Endodermal cell (in vitro differentiated cells): ENCODE measurements around the gene PHKA2. TPM values are rescaled to one million over a fixed set of nuclear protein-coding genes. Genes with fewer than 3 reads are reported as not detected.

Experiments
- DNase-seq: peaks from one replicate; pipeline ENCODE4 v3.0.0-alpha.2; 2017
- H3K27ac ChIP-seq: 2 replicates; pipeline ENCODE4 v1.5.1; 2013; ENCODE audit warnings: mild to moderate bottlenecking, low read depth, low read length, moderate library complexity
- H3K27me3 ChIP-seq: 2 replicates; pipeline ENCODE4 v1.6.1; 2013; ENCODE audit warnings: mild to moderate bottlenecking, low read length, moderate library complexity; ENCODE audit not compliant: insufficient read depth, control insufficient read depth, poor library complexity, severe bottlenecking
- H3K36me3 ChIP-seq: 2 replicates; pipeline ENCODE4 v1.7.0; 2013; ENCODE audit warnings: mild to moderate bottlenecking, low read length, moderate library complexity; ENCODE audit not compliant: control insufficient read depth, insufficient read depth
- H3K4me1 ChIP-seq: one replicate; pipeline ENCODE4 v1.7.0; 2013; ENCODE audit warnings: low read length; ENCODE audit not compliant: control insufficient read depth, insufficient read depth
- H3K4me3 ChIP-seq: 2 replicates; pipeline ENCODE4 v1.5.1; 2013; ENCODE audit warnings: mild to moderate bottlenecking, low read length, moderate library complexity
- H3K9ac ChIP-seq: 2 replicates; pipeline ENCODE4 v1.6.1; 2013; ENCODE audit warnings: mild to moderate bottlenecking, low read length, moderate library complexity; ENCODE audit not compliant: poor library complexity, severe bottlenecking; ENCODE audit errors: extremely low read depth
- H3K9me3 ChIP-seq: 2 replicates; pipeline ENCODE4 v1.6.1; 2013; ENCODE audit warnings: mild to moderate bottlenecking, low read length, moderate library complexity; ENCODE audit not compliant: control insufficient read depth
- H3K27ac Mint-ChIP-seq: 2 replicates; pipeline ENCODE4 v1.8.0; 2020; ENCODE audit warnings: mixed read lengths
- H3K27me3 Mint-ChIP-seq: 2 replicates; pipeline ENCODE4 v1.8.0; 2021; ENCODE audit warnings: mild to moderate bottlenecking, mixed read lengths; ENCODE audit not compliant: insufficient read depth
- H3K36me3 Mint-ChIP-seq: 2 replicates; pipeline ENCODE4 v1.8.0; 2020; ENCODE audit warnings: low read depth, mixed read lengths
- H3K4me1 Mint-ChIP-seq: 2 replicates; pipeline ENCODE4 v1.8.0; 2020; ENCODE audit warnings: mixed read lengths
- H3K4me3 Mint-ChIP-seq: 2 replicates; pipeline ENCODE4 v1.8.0; 2020; ENCODE audit warnings: mild to moderate bottlenecking, moderate library complexity, mixed read lengths
- H3K9me3 Mint-ChIP-seq: 2 replicates; pipeline ENCODE4 v1.8.0; 2020; ENCODE audit warnings: mild to moderate bottlenecking, mixed read lengths
- WGBS, 2 experiments: methylation state at CpG; one replicate each; pipeline versions ENCODE4 v1.1.5 to v1.1.7; 2013; ENCODE audit warnings: missing lambda C conversion rate in 2 of 2, mixed read lengths in 1 of 2; ENCODE audit not compliant: insufficient coverage in 1 of 2, insufficient read length in 1 of 2; 5-methylcytosine and 5-hydroxymethylcytosine counted together
- total RNA-seq, 2 donors: library from RNA; stranded (reverse); fragmentation: NEBNext Ultra II Directional in 1 of 2; extraction: Animal tissue kit (Norgen Biotek cat#: 25700) in 1 of 2; gene quantifications; 2 replicates in 1 of 2; 3 replicates in 1 of 2; pipeline ENCODE4 v1.2.1, GENCODE V29; 2021
- TF ChIP-seq, protein P1 (sequence below): fragments of 200-600 bp; sonication (generic); conservative IDR thresholded peaks from 2 replicates; pipeline ENCODE4 v1.5.0; 2021; ENCODE audit warnings: antibody characterized with exemption, mild to moderate bottlenecking

The PHKA2 gene
- total RNA-seq, 2 donors from 2014 or later: 32.5 to 33.0 TPM

GRCh38 chrX:18885328-18886004 is 98.4 kb downstream of the PHKA2 start:
- H3K4me1 Mint-ChIP-seq: peaks cover 12% of the 10 kb centered on the region
- Histone ChIP-seq H3K9ac (no peak overlapping the region), H3K4me1 (no peaks in the 10 kb centered on the region), H3K27me3 (no peaks in the 10 kb centered on the region), H3K4me3 (no peak overlapping the region), H3K9me3 (no peaks in the 10 kb centered on the region), H3K27ac (no peak overlapping the region), H3K36me3 (no peaks in the 10 kb centered on the region)
- H3K4me3 Mint-ChIP-seq: no peak overlapping the region
- TF ChIP-seq, protein P1, sequence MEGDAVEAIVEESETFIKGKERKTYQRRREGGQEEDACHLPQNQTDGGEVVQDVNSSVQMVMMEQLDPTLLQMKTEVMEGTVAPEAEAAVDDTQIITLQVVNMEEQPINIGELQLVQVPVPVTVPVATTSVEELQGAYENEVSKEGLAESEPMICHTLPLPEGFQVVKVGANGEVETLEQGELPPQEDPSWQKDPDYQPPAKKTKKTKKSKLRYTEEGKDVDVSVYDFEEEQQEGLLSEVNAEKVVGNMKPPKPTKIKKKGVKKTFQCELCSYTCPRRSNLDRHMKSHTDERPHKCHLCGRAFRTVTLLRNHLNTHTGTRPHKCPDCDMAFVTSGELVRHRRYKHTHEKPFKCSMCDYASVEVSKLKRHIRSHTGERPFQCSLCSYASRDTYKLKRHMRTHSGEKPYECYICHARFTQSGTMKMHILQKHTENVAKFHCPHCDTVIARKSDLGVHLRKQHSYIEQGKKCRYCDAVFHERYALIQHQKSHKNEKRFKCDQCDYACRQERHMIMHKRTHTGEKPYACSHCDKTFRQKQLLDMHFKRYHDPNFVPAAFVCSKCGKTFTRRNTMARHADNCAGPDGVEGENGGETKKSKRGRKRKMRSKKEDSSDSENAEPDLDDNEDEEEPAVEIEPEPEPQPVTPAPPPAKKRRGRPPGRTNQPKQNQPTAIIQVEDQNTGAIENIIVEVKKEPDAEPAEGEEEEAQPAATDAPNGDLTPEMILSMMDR: no peak
- 74 to 82% methylated on average over 3 to 8 of the region's 8 CpGs for WGBS, 2 experiments
- H3K27me3 Mint-ChIP-seq: no peaks in the 10 kb centered on the region
- H3K9me3 Mint-ChIP-seq: peaks cover 71% of the 10 kb centered on the region
- no peak overlapping the region for H3K27ac Mint-ChIP-seq
- no peaks in the 10 kb centered on the region for H3K36me3 Mint-ChIP-seq
- DNase-seq: no peak

GRCh38 chrX:18884916-18885315 is 99.0 kb downstream of the PHKA2 start:
- WGBS, 2 experiments: 81% methylated on average over 4 of the region's 4 CpGs; no CpG with 5 or more reads in 1 of the 2 experiments
- Histone ChIP-seq H3K4me1 (no peaks in the 10 kb centered on the region), H3K9me3 (no peaks in the 10 kb centered on the region), H3K36me3 (no peaks in the 10 kb centered on the region), H3K4me3 (no peak overlapping the region), H3K27me3 (no peaks in the 10 kb centered on the region), H3K9ac (no peak overlapping the region), H3K27ac (no peak overlapping the region)
- Mint-ChIP-seq H3K36me3 (no peaks in the 10 kb centered on the region), H3K27ac (no peak overlapping the region), H3K9me3 (peaks cover 69% of the 10 kb centered on the region), H3K4me3 (no peak overlapping the region), H3K27me3 (no peaks in the 10 kb centered on the region), H3K4me1 (peaks cover 12% of the 10 kb centered on the region)
- TF ChIP-seq, protein P1: no peak
- peak; percentile 51 for DNase-seq

- no peak overlapping the region for H3K27ac ChIP-seq
- no peak overlapping the region for H3K27ac Mint-ChIP-seq
- no peak overlapping the region for H3K4me3 Mint-ChIP-seq
These were observed 99.8 kb downstream of the PHKA2 start for GRCh38 chrX:18883961-18884765.

More at GRCh38 chrX:18883961-18884765, 99.8 kb downstream of the PHKA2 start:
- Mint-ChIP-seq H3K9me3 (peaks cover 68% of the 10 kb centered on the region), H3K4me1 (peaks cover 12% of the 10 kb centered on the region), H3K27me3 (no peaks in the 10 kb centered on the region), H3K36me3 (no peaks in the 10 kb centered on the region)
- H3K27me3 ChIP-seq: no peaks in the 10 kb centered on the region
- no peaks in the 10 kb centered on the region for H3K36me3 ChIP-seq
- no peak overlapping the region for H3K9ac ChIP-seq
- TF ChIP-seq, protein P1: no peak
- no peaks in the 10 kb centered on the region for H3K4me1 ChIP-seq
- 93 to 100% methylated on average over 3 to 14 of the region's 16 CpGs for WGBS, 2 experiments
- no peaks in the 10 kb centered on the region for H3K9me3 ChIP-seq
- DNase-seq: peak; percentile 41
- no peak overlapping the region for H3K4me3 ChIP-seq
